H9 (cell line): ENCODE data around the gene RALGPS2. TPM values are rescaled to one million over a fixed set of nuclear protein-coding genes. Genes with fewer than 3 reads are reported as not detected.

Source experiments
- DNase-seq: peaks from one replicate; pipeline ENCODE4 v3.0.0-alpha.2; 2017
- H2AFZ ChIP-seq: one replicate; pipeline ENCODE4 v1.6.1; 2013; ENCODE audit warnings: mild to moderate bottlenecking, low read length, control low read depth, moderate library complexity
- H2AK5ac ChIP-seq: 2 replicates; pipeline ENCODE4 v1.6.1; 2013; ENCODE audit warnings: low read length, control low read depth, mixed read lengths; ENCODE audit not compliant: insufficient read length
- H2BK120ac ChIP-seq: one replicate; pipeline ENCODE4 v1.6.1; 2013; ENCODE audit warnings: low read depth, mild to moderate bottlenecking, low read length, control low read depth, inconsistent platforms; ENCODE audit not compliant: poor library complexity, severe bottlenecking
- H2BK12ac ChIP-seq: 2 replicates; pipeline ENCODE4 v1.6.1; 2013; ENCODE audit warnings: low read length, control low read depth, mixed read lengths, low read depth; ENCODE audit not compliant: insufficient read length
- H2BK15ac ChIP-seq: 2 replicates; pipeline ENCODE4 v1.6.1; 2013; ENCODE audit warnings: low read depth, low read length, control low read depth
- H2BK20ac ChIP-seq: one replicate; pipeline ENCODE4 v1.6.1; 2013; ENCODE audit warnings: low read depth, mild to moderate bottlenecking, low read length, control low read depth, inconsistent platforms; ENCODE audit not compliant: poor library complexity, severe bottlenecking
- H2BK5ac ChIP-seq: 2 replicates; pipeline ENCODE4 v1.6.1; 2013; ENCODE audit warnings: low read length, control low read depth, mixed read lengths; ENCODE audit not compliant: insufficient read length
- H3K14ac ChIP-seq: 2 replicates; pipeline ENCODE4 v1.6.1; 2013; ENCODE audit warnings: low read length, control low read depth; ENCODE audit not compliant: insufficient read depth
- H3K18ac ChIP-seq: 2 replicates; pipeline ENCODE4 v1.6.1; 2013; ENCODE audit warnings: low read depth, mild to moderate bottlenecking, mixed read lengths, low read length, control low read depth; ENCODE audit not compliant: insufficient read length
- H3K23ac ChIP-seq: 2 replicates; pipeline ENCODE4 v1.6.1; 2013; ENCODE audit warnings: low read length, control low read depth, mixed read lengths, low read depth; ENCODE audit not compliant: insufficient read length
- H3K23me2 ChIP-seq: 2 replicates; pipeline ENCODE4 v1.6.1; 2013; ENCODE audit warnings: low read depth, mild to moderate bottlenecking, mixed read lengths, low read length, control low read depth; ENCODE audit not compliant: insufficient read length, poor library complexity, severe bottlenecking
- H3K27ac ChIP-seq: 2 replicates; pipeline ENCODE4 v1.5.1; 2013; ENCODE audit warnings: low read length, control low read depth, mixed read lengths, low read depth; ENCODE audit not compliant: insufficient read length
- H3K27me3 ChIP-seq: 2 replicates; pipeline ENCODE4 v1.6.1; 2013; ENCODE audit warnings: low read length, control low read depth, inconsistent platforms; ENCODE audit not compliant: insufficient read depth
- H3K4ac ChIP-seq: 2 replicates; pipeline ENCODE4 v1.6.1; 2013; ENCODE audit warnings: low read depth, mild to moderate bottlenecking, control low read depth, inconsistent platforms, low read length, moderate library complexity
- H3K4me1 ChIP-seq: 2 replicates; pipeline ENCODE4 v1.6.1; 2013; ENCODE audit warnings: low read length, control low read depth, inconsistent platforms; ENCODE audit not compliant: insufficient read depth
- H3K4me2 ChIP-seq: 2 replicates; pipeline ENCODE4 v1.6.1; 2013; ENCODE audit warnings: low read length, control low read depth, mixed read lengths; ENCODE audit not compliant: insufficient read length, insufficient read depth
- H3K56ac ChIP-seq: 2 replicates; pipeline ENCODE4 v1.6.1; 2013; ENCODE audit warnings: low read depth, mild to moderate bottlenecking, mixed read lengths, low read length, control low read depth; ENCODE audit not compliant: insufficient read length
- H3K79me1 ChIP-seq: 2 replicates; pipeline ENCODE4 v1.6.1; 2013; ENCODE audit warnings: low read depth, mild to moderate bottlenecking, moderate library complexity, low read length, control low read depth, inconsistent platforms; ENCODE audit not compliant: insufficient read depth, poor library complexity, severe bottlenecking
- H3K79me2 ChIP-seq: 2 replicates; pipeline ENCODE4 v1.6.1; 2013; ENCODE audit warnings: low read length, control low read depth, inconsistent platforms; ENCODE audit not compliant: insufficient read depth
- H3K9ac ChIP-seq: 2 replicates; pipeline ENCODE4 v1.6.1; 2013; ENCODE audit warnings: low read length, control low read depth, mixed read lengths; ENCODE audit not compliant: insufficient read length; ENCODE audit errors: extremely low read depth
- H3K9me3 ChIP-seq: one replicate; pipeline ENCODE4 v1.6.1; 2013; ENCODE audit warnings: low read depth, low read length, inconsistent platforms; ENCODE audit not compliant: control insufficient read depth
- H3T11ph ChIP-seq: one replicate; pipeline ENCODE4 v1.6.1; 2013; ENCODE audit warnings: mild to moderate bottlenecking, low read length, control low read depth, inconsistent platforms
- H4K20me1 ChIP-seq: one replicate; pipeline ENCODE4 v1.6.1; 2013; ENCODE audit not compliant: control insufficient read depth, insufficient read length, insufficient read depth
- H4K5ac ChIP-seq: 2 replicates; pipeline ENCODE4 v1.6.1; 2013; ENCODE audit warnings: low read depth, mild to moderate bottlenecking, mixed read lengths, low read length, control low read depth; ENCODE audit not compliant: insufficient read length
- H4K8ac ChIP-seq: replicated peaks from 2 replicates; pipeline ENCODE4 v1.6.1; 2013; ENCODE audit warnings: low read length, control low read depth, mixed read lengths, low read depth; ENCODE audit not compliant: insufficient read length
- H4K91ac ChIP-seq: 2 replicates; pipeline ENCODE4 v1.6.1; 2013; ENCODE audit warnings: low read depth, mild to moderate bottlenecking, moderate library complexity, mixed read lengths, low read length, control low read depth; ENCODE audit not compliant: insufficient read length
- H3K27ac Mint-ChIP-seq, 3 experiments: 2 replicates in 2 of 3; 3 replicates in 1 of 3; pipeline ENCODE4 v1.8.0; 2020 to 2021; ENCODE audit warnings: mixed read lengths in 3 of 3, mild to moderate bottlenecking in 1 of 3, moderate library complexity in 1 of 3
- H3K27me3 Mint-ChIP-seq: 2 replicates; pipeline ENCODE4 v1.8.0; 2021; ENCODE audit warnings: low read depth, mild to moderate bottlenecking, moderate library complexity, mixed read lengths
- H3K36me3 Mint-ChIP-seq, 3 experiments: 2 replicates in 2 of 3; 3 replicates in 1 of 3; pipeline ENCODE4 v1.8.0; 2020 to 2021; ENCODE audit warnings: low read depth in 3 of 3, mixed read lengths in 3 of 3; ENCODE audit not compliant: insufficient read depth in 1 of 3
- H3K4me1 Mint-ChIP-seq, 2 experiments: 2 replicates each; pipeline ENCODE4 v1.8.0; 2020; ENCODE audit warnings: mixed read lengths in 2 of 2
- H3K4me3 Mint-ChIP-seq, 2 experiments: 2 replicates in 1 of 2; 3 replicates in 1 of 2; pipeline ENCODE4 v1.8.0; 2020 to 2021; ENCODE audit warnings: mild to moderate bottlenecking in 2 of 2, mixed read lengths in 2 of 2, moderate library complexity in 1 of 2
- H3K9me3 Mint-ChIP-seq, 2 experiments: 2 replicates in 1 of 2; 3 replicates in 1 of 2; pipeline ENCODE4 v1.8.0; 2020; ENCODE audit warnings: mild to moderate bottlenecking in 2 of 2, mixed read lengths in 2 of 2, moderate library complexity in 1 of 2
- CTCF ChIP-seq: fragments of 200-600 bp; sonication (generic); conservative IDR thresholded peaks from 3 replicates; pipeline ENCODE4 v1.8.0; 2021; ENCODE audit warnings: antibody characterized with exemption, mild to moderate bottlenecking
- WGBS: extraction: QIAGEN DNeasy Blood & Tissue Kit; methylation state at CpG from one replicate; pipeline ENCODE4 v1.1.7; 2013; ENCODE audit warnings: missing lambda C conversion rate, low lambda C conversion rate, mixed read lengths; ENCODE audit not compliant: insufficient read length; ENCODE audit errors: extremely low coverage; 5-methylcytosine and 5-hydroxymethylcytosine counted together
- total RNA-seq: library from RNA; stranded (reverse); gene quantifications from 2 replicates; pipeline ENCODE4 v1.2.1, GENCODE V29; 2021

The RALGPS2 gene
- total RNA-seq, 1 experiment from 2014 or later, result 32.6 TPM

GRCh38 chr1:178942285-178943198, 217.5 kb downstream of the RALGPS2 start:
- Histone ChIP-seq H2BK20ac (no peak overlapping the region), H3T11ph (no peak overlapping the region), H3K4me2 (no peak overlapping the region), H2BK15ac (no peak overlapping the region), H2BK12ac (no peak overlapping the region), H3K14ac (no peak overlapping the region), H3K27ac (no peak overlapping the region), H3K9ac (no peak overlapping the region), H3K23me2 (no peaks in the 10 kb centered on the region), H4K8ac (no peak overlapping the region), H3K79me2 (no peaks in the 10 kb centered on the region), H3K18ac (no peak overlapping the region), H3K4me1 (no peaks in the 10 kb centered on the region; the same call in 1 of the 2 replicates), H3K79me1 (no peaks in the 10 kb centered on the region), H2AK5ac (no peak overlapping the region), H2AFZ (no peak overlapping the region), H3K56ac (no peak overlapping the region), H3K4ac (no peak overlapping the region), H2BK5ac (no peak overlapping the region), H4K5ac (no peak overlapping the region), H4K91ac (no peak overlapping the region), H4K20me1 (no peaks in the 10 kb centered on the region), H3K9me3 (no peaks in the 10 kb centered on the region), H3K23ac (no peak overlapping the region), H3K27me3 (no peaks in the 10 kb centered on the region), H2BK120ac (no peak overlapping the region)
- no peak for TF ChIP-seq CTCF
- Mint-ChIP-seq H3K4me3 (no peak overlapping the region), H3K4me1 (peaks cover 28 to 31% of the 10 kb centered on the region in 2 experiments), H3K9me3 (no peaks in the 10 kb centered on the region; a peak in 1 of 5 replicates), H3K27me3 (peaks cover 5% of the 10 kb centered on the region; the same call in 1 of the 2 replicates), H3K36me3 (no peaks in the 10 kb centered on the region), H3K27ac (peak overlapping the region in 2 of 3 experiments; percentile 34 to 41; a peak in 2 of 7 replicates)
- DNase-seq, result no peak
- no CpG with 5 or more reads among the region's 15 CpGs for WGBS
